CD1c-positive myeloid dendritic cell (primary cell): ENCODE results near the gene OPN3.
A peak's percentile ranks its signal among the peaks of the same experiment; 100 is the strongest.

Experiments
- DNase-seq: peaks from one replicate; pipeline ENCODE4 v3.0.0-alpha.2; 2016; ENCODE audit errors: extremely low spot score

The OPN3 gene

GRCh38 chr1:241617426-241617825 lies 22.7 kb downstream of the OPN3 start:
- no peak for DNase-seq

- DNase-seq, result no peak
These were observed 24.9 kb downstream of the OPN3 start for GRCh38 chr1:241615043-241615974.

- DNase-seq, result no peak
These were observed 25.6 kb downstream of the OPN3 start for GRCh38 chr1:241614572-241614971.

- no peak for DNase-seq
These were observed 26.0 kb downstream of the OPN3 start for GRCh38 chr1:241614144-241614543.

- peak; percentile 87 for DNase-seq
These were observed 27.4 kb downstream of the OPN3 start for GRCh38 chr1:241612533-241613477.

- peak; percentile 56 for DNase-seq
These were observed 28.4 kb downstream of the OPN3 start for GRCh38 chr1:241611736-241612135.

GRCh38 chr1:241611063-241611462 lies 29.1 kb downstream of the OPN3 start:
- peak; percentile 84 for DNase-seq

- no peak for DNase-seq
These were observed 29.9 kb downstream of the OPN3 start for GRCh38 chr1:241610056-241610815.

- no peak for DNase-seq
These were observed 31.7 kb downstream of the OPN3 start for GRCh38 chr1:241608379-241609033.

- no peak for DNase-seq
These were observed 32.7 kb downstream of the OPN3 start for GRCh38 chr1:241607497-241607896.

- DNase-seq, result no peak
These were observed 33.6 kb downstream of the OPN3 start for GRCh38 chr1:241606544-241606943.

- no peak for DNase-seq
These were observed 34.9 kb downstream of the OPN3 start for GRCh38 chr1:241605146-241605805.

GRCh38 chr1:241603731-241604245 lies 36.4 kb downstream of the OPN3 start:
- DNase-seq, result peak; percentile 50

GRCh38 chr1:241600496-241600901 lies 39.7 kb downstream of the OPN3 start:
- DNase-seq, result peak; percentile 34

GRCh38 chr1:241598249-241598648 lies 41.9 kb downstream of the OPN3 start:
- no peak for DNase-seq

GRCh38 chr1:241596633-241597032 lies 43.5 kb downstream of the OPN3 start:
- no peak for DNase-seq

GRCh38 chr1:241593186-241593585 lies 47.0 kb downstream of the OPN3 start:
- DNase-seq, result no peak

GRCh38 chr1:241592273-241592958 lies 47.8 kb downstream of the OPN3 start:
- DNase-seq, result peak; percentile 69

GRCh38 chr1:241591736-241592135 lies 48.4 kb downstream of the OPN3 start:
- no peak for DNase-seq

- DNase-seq, result peak; percentile 18
These were observed 48.9 kb downstream of the OPN3 start for GRCh38 chr1:241591317-241591716.
